HL-60 (cell line): ENCODE results near the gene STXBP4.

Experiments used
- CTCF ChIP-seq: IDR thresholded peaks from one replicate; pipeline ENCODE4 v1.5.1; 2011; ENCODE audit warnings: low read length, control low read depth, inconsistent platforms; ENCODE audit not compliant: insufficient read depth
- POLR2AphosphoS5 ChIP-seq: IDR thresholded peaks from 2 replicates; pipeline ENCODE4 v1.6.1; 2012; ENCODE audit warnings: low read depth
- REST ChIP-seq: IDR thresholded peaks from 2 replicates; pipeline ENCODE4 v1.6.1; 2012; ENCODE audit warnings: low read depth; ENCODE audit not compliant: insufficient replicate concordance

GRCh38 chr17:55175788-55176427 lies 207.3 kb downstream of the STXBP4 start:
- TF ChIP-seq CTCF: no peak
- TF ChIP-seq POLR2AphosphoS5: no peak
- no peak for TF ChIP-seq REST
